GM06990 (cell line): ENCODE measurements around the gene TLE6.

Experiments used
- DNase-seq: peaks from one replicate; pipeline ENCODE4 v3.0.0-alpha.2; 2011; ENCODE audit not compliant: insufficient read length; ENCODE audit errors: extremely low read depth
- H3K27me3 ChIP-seq: replicated peaks from 2 replicates; pipeline ENCODE4 v1.6.0; 2011; ENCODE audit warnings: low read length; ENCODE audit not compliant: control insufficient read depth, insufficient read depth
- H3K36me3 ChIP-seq: 2 replicates; pipeline ENCODE4 v1.5.1; 2011; ENCODE audit warnings: low read length; ENCODE audit not compliant: control insufficient read depth, insufficient read depth
- H3K4me3 ChIP-seq: replicated peaks from 2 replicates; pipeline ENCODE4 v1.5.1; 2011; ENCODE audit warnings: low read depth, mild to moderate bottlenecking, control low read depth, low read length
- CTCF ChIP-seq: IDR thresholded peaks from 2 replicates; pipeline ENCODE4 v1.5.1; 2011; ENCODE audit warnings: low read length, control low read depth, mild to moderate bottlenecking, inconsistent platforms; ENCODE audit not compliant: insufficient read depth, poor library complexity, severe bottlenecking

Gene TLE6

GRCh38 chr19:3020321-3020960 is 43.1 kb downstream of the TLE6 start:
- Histone ChIP-seq H3K27me3 (no peaks in the 10 kb centered on the region; the same call in 1 of the 2 replicates), H3K4me3 (no peak overlapping the region), H3K36me3 (no peaks in the 10 kb centered on the region)
- no peak for DNase-seq
- no peak for TF ChIP-seq CTCF

GRCh38 chr19:3024509-3024869 is 47.1 kb downstream of the TLE6 start:
- DNase-seq: no peak
- no peak for TF ChIP-seq CTCF
- Histone ChIP-seq H3K36me3 (no peaks in the 10 kb centered on the region), H3K27me3 (peaks cover 1% of the 10 kb centered on the region; the same call in 1 of the 2 replicates), H3K4me3 (no peak overlapping the region)

- H3K36me3 ChIP-seq: no peaks in the 10 kb centered on the region
- no peak for TF ChIP-seq CTCF
- no peak for DNase-seq
- peaks cover 1% of the 10 kb centered on the region; the same call in 1 of the 2 replicates for H3K27me3 ChIP-seq
- H3K4me3 ChIP-seq: no peak overlapping the region
Observed at GRCh38 chr19:3024870-3025548, 47.6 kb downstream of the TLE6 start.

GRCh38 chr19:3025549-3025886 is 48.2 kb downstream of the TLE6 start:
- no peak overlapping the region for H3K4me3 ChIP-seq
- no peaks in the 10 kb centered on the region for H3K36me3 ChIP-seq
- H3K27me3 ChIP-seq: peaks cover 1% of the 10 kb centered on the region; the same call in 1 of the 2 replicates
- no peak for TF ChIP-seq CTCF
- DNase-seq: no peak

GRCh38 chr19:3026768-3027167 is 49.4 kb downstream of the TLE6 start:
- Histone ChIP-seq H3K36me3 (no peaks in the 10 kb centered on the region), H3K4me3 (no peak overlapping the region), H3K27me3 (peaks cover 1% of the 10 kb centered on the region; the same call in 1 of the 2 replicates)
- no peak for TF ChIP-seq CTCF
- no peak for DNase-seq
